ENCODE measurements around the gene MAMDC4.
A peak's percentile ranks its signal among the peaks of the same experiment; 100 is the strongest.
"Not testable (repeated sequence)": the region's sequence is repeated elsewhere in the genome, so short reads cannot be mapped to it uniquely, and the experiment has no call there.

MAMDC4 gene

GRCh38 chr9:136875155-136875554, 23.0 kb downstream of the MAMDC4 start:
- no peak for TF ChIP-seq CTCF (IDR thresholded peaks at IDR 0.05; ENCODE audit: control insufficient read depth, extremely low read depth, insufficient read depth)
- DNase-seq (ENCODE audit: low read depth): no peak

GRCh38 chr9:136876476-136876875, 24.3 kb downstream of the MAMDC4 start:
- DNase-seq (ENCODE audit: low read depth): no peak
- H3K4me3 ChIP-seq (ENCODE audit: low read depth, low read length): no peak overlapping the region
- TF ChIP-seq CTCF (IDR thresholded peaks at IDR 0.05; ENCODE audit: control insufficient read depth, extremely low read depth, insufficient read depth): no peak

More at GRCh38 chr9:136875155-136875554, 23.0 kb downstream of the MAMDC4 start:
- no peak overlapping the region for H3K4me3 ChIP-seq (ENCODE audit: low read depth, low read length)

GRCh38 chr9:136880651-136881050, 28.5 kb downstream of the MAMDC4 start:
- no peak overlapping the region for H3K4me3 ChIP-seq (ENCODE audit: low read depth, low read length)
- DNase-seq (ENCODE audit: low read depth): no peak
- no peak for TF ChIP-seq CTCF (IDR thresholded peaks at IDR 0.05; ENCODE audit: control insufficient read depth, extremely low read depth, insufficient read depth)

GRCh38 chr9:136881691-136882108, 29.6 kb downstream of the MAMDC4 start:
- TF ChIP-seq CTCF (IDR thresholded peaks at IDR 0.05; ENCODE audit: control insufficient read depth, extremely low read depth, insufficient read depth): no peak
- no peak for DNase-seq (ENCODE audit: low read depth)
- no peak overlapping the region for H3K4me3 ChIP-seq (ENCODE audit: low read depth, low read length)

- no peak overlapping the region for H3K4me3 ChIP-seq (ENCODE audit: low read depth, low read length)
- DNase-seq (ENCODE audit: low read depth): no peak
- no peak for TF ChIP-seq CTCF (IDR thresholded peaks at IDR 0.05; ENCODE audit: control insufficient read depth, extremely low read depth, insufficient read depth)
Measured at GRCh38 chr9:136882109-136882946, 30.2 kb downstream of the MAMDC4 start.

GRCh38 chr9:136882947-136883283, 30.8 kb downstream of the MAMDC4 start:
- H3K4me3 ChIP-seq (ENCODE audit: low read depth, low read length); DNase-seq (ENCODE audit: low read depth): not testable (repeated sequence)

- not testable (repeated sequence) for H3K4me3 ChIP-seq (ENCODE audit: low read depth, low read length)
Measured at GRCh38 chr9:136883670-136884069, 31.5 kb downstream of the MAMDC4 start.

GRCh38 chr9:136885950-136886578, 33.9 kb downstream of the MAMDC4 start, which contains the start of gene TRAF2:
TRAF2 (plus strand) TSS chr9:136886516; CDS start chr9:136898741, 12,225 bp downstream.
- DNase-seq (ENCODE audit: low read depth): peak; percentile 97
- TF ChIP-seq CTCF (IDR thresholded peaks at IDR 0.05; ENCODE audit: control insufficient read depth, extremely low read depth, insufficient read depth): no peak
- peak within 1 kb of the TSS; percentile 80 for H3K4me3 ChIP-seq (ENCODE audit: low read depth, low read length)

More at GRCh38 chr9:136883670-136884069, 31.5 kb downstream of the MAMDC4 start:
- not testable (repeated sequence) for DNase-seq (ENCODE audit: low read depth)
